ENCODE results near the gene ZC3H4.

- TF ChIP-seq CTCF (IDR thresholded peaks at IDR 0.05) (no peak), POLR2A (IDR thresholded peaks at IDR 0.05) (no peak)
Measured at GRCh38 chr19:47095476-47096099, 18.0 kb downstream of the ZC3H4 start.
